ENCODE data around the gene TPI1. TPM values are rescaled to one million over a fixed set of nuclear protein-coding genes. Genes with fewer than 3 reads are reported as not detected.
"Not testable (repeated sequence)": the region's sequence is repeated elsewhere in the genome, so short reads cannot be mapped to it uniquely, and the experiment has no call there.

Gene TPI1
- total RNA-seq, 1 donor from 2014 or later, result 482 TPM

DNA sequence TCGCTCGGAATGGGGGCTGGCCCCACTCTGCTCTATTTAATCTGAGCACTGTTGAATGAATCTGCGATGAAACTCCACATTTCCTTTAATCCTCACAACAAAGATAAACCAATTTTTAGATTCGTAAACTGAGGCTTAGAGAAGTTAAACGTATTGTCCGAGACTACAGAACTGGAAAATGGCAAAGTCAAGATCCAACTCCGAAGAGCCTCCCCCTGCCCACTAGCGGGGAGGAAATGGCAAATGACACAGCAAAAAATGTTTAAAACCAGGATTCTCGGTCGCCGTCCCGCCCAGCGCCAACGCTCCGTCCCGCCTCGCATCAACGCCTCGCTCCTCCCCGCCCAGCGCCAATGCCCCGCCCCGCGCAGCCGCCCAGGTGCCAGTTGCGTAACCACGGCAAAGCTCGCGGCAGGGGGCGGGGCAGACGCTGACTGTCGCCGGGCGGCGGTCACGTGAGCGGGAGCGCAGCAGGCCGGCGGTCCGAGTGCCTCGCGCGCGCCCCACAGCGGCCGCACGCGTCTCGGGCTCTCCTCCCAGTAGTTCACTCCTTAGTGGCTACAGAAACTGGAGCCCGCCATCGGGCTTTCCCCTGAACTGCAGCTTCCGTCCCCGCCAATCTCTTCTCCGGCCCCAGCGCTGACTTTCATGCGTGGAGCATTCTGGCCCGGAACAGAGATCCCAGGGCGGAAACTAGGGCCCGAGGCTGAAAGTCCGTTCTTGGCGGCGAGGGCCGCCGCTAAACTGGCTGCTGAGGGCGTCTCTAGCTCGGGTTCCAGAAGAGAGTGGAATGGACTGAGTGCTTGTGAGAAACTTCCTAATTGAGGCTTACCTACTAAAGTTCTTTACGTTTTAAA is 23.7 kb downstream of the TPI1 start:
- Histone ChIP-seq H3K4me1 (peaks cover 0 to 6% of the 10 kb centered on the region in 2 donors), H3K36me3 (peaks cover 0 to 4% of the 10 kb centered on the region in 2 donors), H3K27me3 (no peaks in the 10 kb centered on the region), H3K4me3 (peak overlapping the region; percentile 54 to 72), H3K27ac (peak overlapping the region; percentile 92 to 93), H3K9me3 (no peaks in the 10 kb centered on the region)
- TF ChIP-seq, protein P1, sequence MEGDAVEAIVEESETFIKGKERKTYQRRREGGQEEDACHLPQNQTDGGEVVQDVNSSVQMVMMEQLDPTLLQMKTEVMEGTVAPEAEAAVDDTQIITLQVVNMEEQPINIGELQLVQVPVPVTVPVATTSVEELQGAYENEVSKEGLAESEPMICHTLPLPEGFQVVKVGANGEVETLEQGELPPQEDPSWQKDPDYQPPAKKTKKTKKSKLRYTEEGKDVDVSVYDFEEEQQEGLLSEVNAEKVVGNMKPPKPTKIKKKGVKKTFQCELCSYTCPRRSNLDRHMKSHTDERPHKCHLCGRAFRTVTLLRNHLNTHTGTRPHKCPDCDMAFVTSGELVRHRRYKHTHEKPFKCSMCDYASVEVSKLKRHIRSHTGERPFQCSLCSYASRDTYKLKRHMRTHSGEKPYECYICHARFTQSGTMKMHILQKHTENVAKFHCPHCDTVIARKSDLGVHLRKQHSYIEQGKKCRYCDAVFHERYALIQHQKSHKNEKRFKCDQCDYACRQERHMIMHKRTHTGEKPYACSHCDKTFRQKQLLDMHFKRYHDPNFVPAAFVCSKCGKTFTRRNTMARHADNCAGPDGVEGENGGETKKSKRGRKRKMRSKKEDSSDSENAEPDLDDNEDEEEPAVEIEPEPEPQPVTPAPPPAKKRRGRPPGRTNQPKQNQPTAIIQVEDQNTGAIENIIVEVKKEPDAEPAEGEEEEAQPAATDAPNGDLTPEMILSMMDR (IDR thresholded peaks at IDR 0.05), result peak; percentile 82 to 94 (median 83)
- peak; percentile 88 to 98 for DNase-seq (ENCODE audit: low spot score in 2 of 2)
- intact Hi-C loops (cut with DNase I), result loop anchor here (1.0 to 2.0 kb wide), 4 partner anchors 13 to 39 kb away; partner anchors contain the start of genes LRRC23, SPSB2 and USP5

DNA sequence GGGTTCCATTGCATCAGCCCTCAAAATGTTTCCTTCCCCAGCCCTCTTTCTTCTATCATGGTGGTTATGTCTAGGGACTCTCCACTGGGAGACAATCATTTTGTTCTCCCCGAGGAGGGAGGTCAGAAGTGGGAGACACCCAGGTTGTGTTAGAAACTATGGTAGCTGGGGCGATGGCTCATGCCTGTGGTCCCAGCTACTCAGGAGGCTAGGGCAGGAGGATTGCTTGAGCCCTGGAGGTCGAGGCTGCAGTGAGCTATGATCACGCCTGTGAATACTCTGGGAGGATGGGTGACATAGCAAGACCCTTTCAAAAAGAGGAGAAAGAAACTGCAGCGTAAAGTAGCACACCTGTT is 24.3 kb downstream of the TPI1 start:
- no peak for DNase-seq (ENCODE audit: low spot score in 2 of 2)
- intact Hi-C loops (cut with DNase I), result loop anchor here (1.0 to 2.0 kb wide), 4 partner anchors 13 to 39 kb away; partner anchors contain the start of genes LRRC23, SPSB2 and USP5

DNA sequence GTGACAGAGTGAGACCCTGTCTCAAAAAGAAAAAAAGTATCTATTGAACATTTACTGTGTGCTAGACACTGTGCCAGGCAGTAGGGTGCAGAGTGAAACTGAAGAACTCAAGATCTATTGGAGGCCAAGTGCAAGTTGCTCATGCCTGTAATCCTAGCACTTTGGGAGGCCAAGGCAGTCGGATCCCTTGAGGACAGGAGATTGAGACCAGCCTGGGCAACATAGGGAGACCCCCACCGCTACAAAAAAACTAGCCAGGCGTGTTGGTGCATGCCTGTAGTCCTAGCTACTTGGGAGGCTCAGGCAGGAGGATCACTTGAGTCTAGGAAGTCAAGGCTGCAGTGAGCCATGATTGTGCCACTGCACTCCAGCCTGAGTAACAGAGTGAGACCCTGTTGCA is 25.4 kb downstream of the TPI1 start:
- H3K36me3 ChIP-seq; H3K4me1 ChIP-seq; intact Hi-C loops (cut with DNase I); H3K27ac ChIP-seq; DNase-seq (ENCODE audit: low spot score in 2 of 2); H3K4me3 ChIP-seq; H3K9me3 ChIP-seq; H3K27me3 ChIP-seq: not testable (repeated sequence)

More for the DNA sequence above, 24.3 kb downstream of the TPI1 start:
- Histone ChIP-seq H3K4me1 (peaks cover 0 to 6% of the 10 kb centered on the region in 2 donors), H3K9me3 (no peaks in the 10 kb centered on the region), H3K27ac (peak overlapping the region; percentile 92 to 93), H3K4me3 (peak overlapping the region; percentile 54 to 72), H3K36me3 (peaks cover 0 to 4% of the 10 kb centered on the region in 2 donors), H3K27me3 (no peaks in the 10 kb centered on the region)
- TF ChIP-seq, protein P1 (IDR thresholded peaks at IDR 0.05), result no peak

DNA sequence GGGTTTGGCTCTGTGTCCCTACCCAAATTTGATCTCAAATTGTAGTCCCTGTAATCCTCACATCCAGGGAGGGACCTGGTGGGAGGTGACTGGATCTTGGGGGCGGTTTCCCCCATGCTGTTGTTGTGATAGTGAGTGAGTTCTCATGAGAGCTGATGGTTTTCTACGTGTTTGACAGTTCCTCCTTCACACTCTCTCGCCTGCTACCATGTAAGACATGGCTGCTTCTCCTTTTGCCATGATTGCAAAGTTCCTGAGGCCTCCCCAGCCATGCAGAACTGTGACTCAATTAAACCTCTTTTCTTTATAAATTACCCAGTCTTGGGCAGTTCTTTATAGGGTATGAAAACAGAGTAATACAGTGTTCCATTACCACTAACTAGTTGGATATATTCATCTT is 27.0 kb downstream of the TPI1 start:
- TF ChIP-seq, protein P1 (IDR thresholded peaks at IDR 0.05), result no peak
- peaks cover 0 to 6% of the 10 kb centered on the region in 2 donors for H3K4me1 ChIP-seq
- H3K4me3 ChIP-seq, result no peak overlapping the region
- H3K27ac ChIP-seq, result no peak overlapping the region
- no peaks in the 10 kb centered on the region for H3K36me3 ChIP-seq
- H3K27me3 ChIP-seq, result no peaks in the 10 kb centered on the region
- DNase-seq (ENCODE audit: low spot score in 2 of 2), result no peak
- intact Hi-C loops (cut with DNase I), result no loop called here
- no peaks in the 10 kb centered on the region for H3K9me3 ChIP-seq

DNA sequence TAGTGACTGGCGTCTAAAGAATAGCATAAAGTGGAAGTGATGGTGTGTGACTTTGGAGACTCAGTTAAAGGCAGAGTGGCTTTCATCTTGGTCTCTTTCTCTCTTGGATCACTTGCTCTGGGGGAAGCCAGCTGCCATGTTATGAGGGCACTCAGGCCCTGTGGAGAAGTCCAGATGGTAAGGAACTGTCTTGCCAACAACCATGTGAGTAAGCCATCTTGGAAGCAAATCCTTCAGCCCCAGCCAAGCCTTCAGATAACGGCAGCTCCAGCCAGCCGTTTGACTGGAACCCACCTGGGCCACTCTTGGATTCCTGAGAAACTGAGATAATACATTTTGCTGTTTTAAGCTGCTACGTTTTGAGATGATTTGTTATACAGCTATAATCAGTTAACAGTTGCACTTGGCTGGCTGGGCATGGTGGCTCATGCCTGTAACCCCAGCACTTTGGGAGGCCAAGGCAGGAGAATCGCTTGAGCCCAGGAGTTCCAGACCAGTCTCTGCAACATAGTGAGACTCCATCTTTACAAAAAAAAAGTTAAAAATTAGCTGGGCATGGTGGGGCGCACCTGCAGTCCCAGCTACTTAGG is 29.6 kb downstream of the TPI1 start:
- H3K36me3 ChIP-seq, result no peaks in the 10 kb centered on the region
- H3K9me3 ChIP-seq, result no peaks in the 10 kb centered on the region
- intact Hi-C loops (cut with DNase I), result no loop called here
- TF ChIP-seq, protein P1 (IDR thresholded peaks at IDR 0.05), result no peak
- H3K27ac ChIP-seq, result no peak overlapping the region
- no peak overlapping the region for H3K4me3 ChIP-seq
- DNase-seq (ENCODE audit: low spot score in 2 of 2), result no peak
- H3K27me3 ChIP-seq, result no peaks in the 10 kb centered on the region
- H3K4me1 ChIP-seq, result no peaks in the 10 kb centered on the region

DNA sequence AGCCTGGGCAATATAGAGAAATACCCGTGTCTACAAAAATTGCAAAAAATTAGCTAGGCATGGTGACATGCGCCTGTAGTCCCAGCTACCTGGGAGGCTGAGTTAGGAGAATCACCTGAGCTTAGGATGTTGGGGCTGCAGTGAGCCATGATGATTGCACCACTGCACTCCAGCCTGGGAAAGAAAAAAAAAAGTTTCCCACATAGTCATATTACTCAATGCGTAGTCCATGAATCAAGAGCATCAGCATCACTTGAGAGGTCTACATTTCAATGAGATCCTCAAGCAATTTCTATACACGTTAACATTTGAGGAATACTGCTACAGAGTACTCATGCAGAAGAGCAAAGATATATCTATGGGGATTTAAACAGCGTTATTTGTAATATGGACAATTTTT is 32.1 kb downstream of the TPI1 start:
- Histone ChIP-seq H3K9me3 (no peaks in the 10 kb centered on the region), H3K4me3 (no peak overlapping the region), H3K27me3 (no peaks in the 10 kb centered on the region), H3K36me3 (no peaks in the 10 kb centered on the region), H3K27ac (no peak overlapping the region), H3K4me1 (peaks cover 0 to 5% of the 10 kb centered on the region in 2 donors)
- TF ChIP-seq, protein P1 (IDR thresholded peaks at IDR 0.05), result no peak
- intact Hi-C loops (cut with DNase I), result no loop called here
- no peak for DNase-seq (ENCODE audit: low spot score in 2 of 2)
